PFSK-1 (cell line): ENCODE data around the gene SEMA4B.

Source experiments
- FOXP2 ChIP-seq: optimal IDR thresholded peaks from 2 replicates; pipeline ENCODE3; 2011; ENCODE audit warnings: borderline replicate concordance, control low read depth, inconsistent platforms; ENCODE audit not compliant: insufficient read depth; ENCODE audit errors: extremely low read length, extremely low read depth
- POLR2AphosphoS5 ChIP-seq: IDR thresholded peaks from 2 replicates; pipeline ENCODE4 v1.6.1; 2012; ENCODE audit warnings: low read depth, mild to moderate bottlenecking, control low read depth, low read length, moderate library complexity
- SIN3A ChIP-seq: IDR thresholded peaks from 2 replicates; pipeline ENCODE4 v1.6.1; 2012; ENCODE audit warnings: mild to moderate bottlenecking, low read length, moderate library complexity, borderline replicate concordance; ENCODE audit not compliant: insufficient read depth
- TAF1 ChIP-seq: IDR thresholded peaks from 2 replicates; pipeline ENCODE4 v1.6.1; 2012; ENCODE audit warnings: low read length, control low read depth, borderline replicate concordance; ENCODE audit not compliant: insufficient read depth
- TF ChIP-seq, protein P1 (sequence below), 2 experiments: IDR thresholded peaks; 2 replicates each; pipeline versions ENCODE4 v1.6.1 to v1.8.0; 2011 to 2012; ENCODE audit warnings: low read depth in 2 of 2, low read length in 2 of 2, control low read depth in 1 of 2, inconsistent platforms in 1 of 2, mild to moderate bottlenecking in 1 of 2, moderate library complexity in 1 of 2; ENCODE audit not compliant: insufficient read depth in 1 of 2

Gene SEMA4B

DNA sequence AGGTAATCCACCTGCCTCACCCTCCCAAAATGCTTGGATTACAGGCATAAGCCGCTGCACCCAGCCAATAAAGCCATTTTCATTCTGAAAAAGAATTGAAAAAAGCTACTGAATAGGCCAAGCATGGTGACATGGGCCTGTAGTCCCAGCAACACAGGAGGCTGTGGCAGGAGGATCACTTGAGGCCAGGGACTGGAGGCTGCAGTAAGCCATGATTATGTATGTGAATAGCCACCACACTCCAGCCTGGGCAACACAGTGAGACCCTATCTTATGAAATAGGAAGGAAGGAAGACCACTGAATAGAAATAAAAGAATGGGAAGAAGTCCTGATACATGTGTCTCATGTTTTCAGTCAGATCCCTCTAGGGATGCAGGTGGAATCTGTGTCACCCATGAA lies 36.0 kb upstream of the SEMA4B start:
- TF ChIP-seq FOXP2 (no peak), SIN3A (no peak), TAF1 (no peak), POLR2AphosphoS5 (no peak)
- TF ChIP-seq, protein P1, sequence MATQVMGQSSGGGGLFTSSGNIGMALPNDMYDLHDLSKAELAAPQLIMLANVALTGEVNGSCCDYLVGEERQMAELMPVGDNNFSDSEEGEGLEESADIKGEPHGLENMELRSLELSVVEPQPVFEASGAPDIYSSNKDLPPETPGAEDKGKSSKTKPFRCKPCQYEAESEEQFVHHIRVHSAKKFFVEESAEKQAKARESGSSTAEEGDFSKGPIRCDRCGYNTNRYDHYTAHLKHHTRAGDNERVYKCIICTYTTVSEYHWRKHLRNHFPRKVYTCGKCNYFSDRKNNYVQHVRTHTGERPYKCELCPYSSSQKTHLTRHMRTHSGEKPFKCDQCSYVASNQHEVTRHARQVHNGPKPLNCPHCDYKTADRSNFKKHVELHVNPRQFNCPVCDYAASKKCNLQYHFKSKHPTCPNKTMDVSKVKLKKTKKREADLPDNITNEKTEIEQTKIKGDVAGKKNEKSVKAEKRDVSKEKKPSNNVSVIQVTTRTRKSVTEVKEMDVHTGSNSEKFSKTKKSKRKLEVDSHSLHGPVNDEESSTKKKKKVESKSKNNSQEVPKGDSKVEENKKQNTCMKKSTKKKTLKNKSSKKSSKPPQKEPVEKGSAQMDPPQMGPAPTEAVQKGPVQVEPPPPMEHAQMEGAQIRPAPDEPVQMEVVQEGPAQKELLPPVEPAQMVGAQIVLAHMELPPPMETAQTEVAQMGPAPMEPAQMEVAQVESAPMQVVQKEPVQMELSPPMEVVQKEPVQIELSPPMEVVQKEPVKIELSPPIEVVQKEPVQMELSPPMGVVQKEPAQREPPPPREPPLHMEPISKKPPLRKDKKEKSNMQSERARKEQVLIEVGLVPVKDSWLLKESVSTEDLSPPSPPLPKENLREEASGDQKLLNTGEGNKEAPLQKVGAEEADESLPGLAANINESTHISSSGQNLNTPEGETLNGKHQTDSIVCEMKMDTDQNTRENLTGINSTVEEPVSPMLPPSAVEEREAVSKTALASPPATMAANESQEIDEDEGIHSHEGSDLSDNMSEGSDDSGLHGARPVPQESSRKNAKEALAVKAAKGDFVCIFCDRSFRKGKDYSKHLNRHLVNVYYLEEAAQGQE (IDR thresholded peaks at IDR 0.05; ENCODE audit: insufficient read depth in 1 of 2, low read depth in 2 of 2, low read length in 2 of 2), result no peak

DNA sequence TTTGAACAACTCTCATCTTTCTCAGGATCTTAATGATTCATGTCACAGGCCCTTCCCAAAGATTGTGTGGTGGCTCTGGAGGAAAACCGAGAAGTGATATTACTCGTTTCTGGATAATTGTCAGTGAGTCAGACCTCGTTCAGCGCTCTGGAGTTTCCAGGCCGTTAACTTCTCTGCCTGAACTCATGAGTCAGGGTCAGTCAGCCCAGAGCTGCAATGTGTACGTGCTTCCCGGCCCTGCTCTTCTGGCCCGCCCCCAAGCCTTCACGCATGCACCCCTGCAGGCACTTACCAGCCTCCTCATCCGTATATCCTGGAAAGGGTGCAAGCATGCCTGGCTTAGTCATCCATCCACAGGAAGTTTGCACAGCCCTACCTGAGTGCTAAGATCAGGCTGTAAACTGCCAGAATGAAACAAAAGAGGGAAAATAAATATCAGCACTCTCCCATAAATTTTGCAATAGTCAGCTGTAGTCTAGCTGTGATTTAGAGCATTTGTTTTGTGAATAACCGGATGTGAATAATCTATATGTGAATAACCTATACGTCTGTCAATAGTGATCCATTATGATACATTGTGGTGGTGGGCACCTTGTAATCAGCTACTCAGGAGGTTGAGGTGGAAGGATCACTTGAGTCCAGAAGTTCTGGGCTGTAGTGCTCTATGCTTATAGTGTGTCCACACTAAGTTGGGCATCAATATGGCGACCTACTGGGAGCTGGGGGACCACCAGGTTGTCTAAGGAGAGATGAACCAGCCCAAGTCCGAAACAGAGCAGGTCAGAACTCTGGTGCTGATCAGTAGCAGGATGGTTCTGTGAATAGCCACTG lies 35.3 kb upstream of the SEMA4B start:
- TF ChIP-seq FOXP2 (peak; percentile 93), POLR2AphosphoS5 (no peak)

DNA sequence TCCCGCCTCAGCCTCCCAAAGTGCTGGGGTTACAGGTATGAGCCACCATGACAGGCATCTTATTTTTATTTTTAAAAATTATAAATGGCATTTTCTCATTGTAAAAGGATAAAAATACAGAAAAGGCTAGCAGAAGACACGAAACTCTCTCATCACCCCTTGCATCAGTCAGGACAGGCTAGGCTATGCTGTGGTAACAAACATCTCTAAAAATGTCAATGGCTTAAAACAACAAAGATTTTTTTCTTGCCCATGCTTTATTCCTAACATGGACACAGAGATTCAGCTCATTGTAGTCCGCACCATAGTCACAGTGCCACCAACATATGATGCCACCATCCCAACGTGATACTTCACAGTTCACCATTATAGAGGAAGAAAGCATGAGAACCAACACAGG lies 34.0 kb upstream of the SEMA4B start:
- TF ChIP-seq POLR2AphosphoS5, result no peak
- no peak for TF ChIP-seq FOXP2
- no peak for TF ChIP-seq SIN3A
- TF ChIP-seq TAF1, result no peak
- TF ChIP-seq, protein P1 (IDR thresholded peaks at IDR 0.05; ENCODE audit: insufficient read depth in 1 of 2, low read depth in 2 of 2, low read length in 2 of 2), result no peak

DNA sequence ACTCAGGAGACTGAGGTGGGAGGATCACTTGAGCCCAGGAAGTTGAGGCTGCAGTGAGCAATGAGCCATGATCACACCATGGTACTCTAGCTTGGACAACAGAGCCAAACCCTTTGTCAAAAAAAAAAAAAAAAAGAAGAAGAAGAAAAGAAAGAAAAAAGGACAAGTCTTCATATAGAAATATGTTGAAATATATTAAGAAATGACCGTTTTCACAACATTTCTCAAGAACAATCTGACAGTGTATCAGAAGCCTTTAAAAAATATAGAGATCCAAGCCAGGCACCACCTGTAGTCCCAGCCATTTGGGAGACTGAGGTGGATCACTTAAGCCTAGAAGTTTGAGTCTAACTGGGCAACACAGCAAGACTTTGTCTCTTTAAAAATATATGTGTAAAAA lies 29.5 kb upstream of the SEMA4B start:
- no peak for TF ChIP-seq TAF1
- TF ChIP-seq, protein P1 (IDR thresholded peaks at IDR 0.05; ENCODE audit: insufficient read depth in 1 of 2, low read depth in 2 of 2, low read length in 2 of 2), result no peak
- no peak for TF ChIP-seq POLR2AphosphoS5
- no peak for TF ChIP-seq SIN3A
- TF ChIP-seq FOXP2, result no peak

DNA sequence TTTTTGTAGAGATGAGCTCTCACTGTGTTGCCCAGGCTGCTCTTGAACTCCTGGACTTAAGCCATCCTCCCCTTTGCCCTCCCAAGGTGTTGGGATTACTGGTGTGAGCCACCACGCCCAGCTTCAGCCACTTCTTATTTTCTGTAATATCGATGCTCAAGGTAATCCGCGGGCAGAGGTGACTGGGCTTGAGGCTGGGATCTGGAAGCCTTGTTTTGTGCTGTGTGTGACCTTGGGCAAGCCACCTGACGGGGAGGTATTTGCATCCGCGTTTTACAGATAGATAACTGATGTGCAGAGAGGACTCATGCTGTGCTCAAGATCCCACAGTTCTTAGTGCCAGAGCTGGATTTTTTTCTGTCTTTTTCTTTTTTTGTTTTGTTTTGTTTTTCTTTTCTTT lies 27.8 kb upstream of the SEMA4B start:
- no peak for TF ChIP-seq SIN3A

DNA sequence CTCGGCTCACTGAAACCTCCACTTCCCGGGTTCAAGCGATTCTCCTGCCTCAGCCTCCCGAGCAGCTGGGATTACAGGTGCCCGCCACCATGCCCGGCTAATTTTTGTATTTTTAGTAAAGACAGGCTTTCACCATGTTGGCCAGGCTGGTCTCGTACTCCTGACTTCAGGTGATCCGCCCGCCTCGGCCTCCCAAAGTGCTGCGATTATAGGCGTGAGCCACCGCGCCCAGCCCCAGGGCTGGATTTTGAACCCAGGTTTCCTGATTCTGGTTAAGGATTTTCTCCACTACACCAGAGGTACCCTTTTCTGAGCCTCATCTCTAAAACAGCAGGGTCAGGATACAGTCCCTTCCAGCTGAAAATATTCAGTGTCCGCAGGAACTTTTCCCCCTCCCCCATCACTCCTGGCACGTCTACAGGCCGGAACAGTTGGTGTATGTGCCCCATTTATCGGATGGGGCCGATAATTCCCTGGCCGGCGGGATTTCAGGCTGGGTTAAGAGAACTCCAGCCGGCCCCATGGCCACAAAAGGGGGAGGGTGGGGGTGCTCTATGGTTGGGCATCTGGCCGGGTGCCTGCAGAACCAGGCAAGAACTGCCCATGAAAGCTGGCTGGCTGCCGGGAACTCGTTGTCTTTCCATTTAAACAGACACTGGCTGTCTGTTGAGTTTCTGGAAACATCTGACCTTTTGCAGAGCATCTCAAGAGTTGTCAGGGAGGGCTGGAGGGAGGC lies 26.8 kb upstream of the SEMA4B start:
- TF ChIP-seq POLR2AphosphoS5, result no peak
- no peak for TF ChIP-seq SIN3A
- TF ChIP-seq FOXP2, result no peak
- TF ChIP-seq TAF1, result no peak
- TF ChIP-seq, protein P1 (IDR thresholded peaks at IDR 0.05; ENCODE audit: insufficient read depth in 1 of 2, low read depth in 2 of 2, low read length in 2 of 2), result no peak
